ENCODE measurements around the gene NOTCH2NLA.
"Not testable (repeated sequence)": the region's sequence is repeated elsewhere in the genome, so short reads cannot be mapped to it uniquely, and the experiment has no call there.

- not testable (repeated sequence) for TF ChIP-seq POLR2A (IDR thresholded peaks at IDR 0.05; ENCODE audit: low read depth, low read length); CTCF (IDR thresholded peaks at IDR 0.05 in 2 of 3, conservative IDR thresholded peaks at IDR 0.05 in 1 of 3; ENCODE audit: control insufficient read depth in 2 of 3, extremely low read depth in 1 of 3, insufficient read depth in 1 of 3, low read depth in 3 of 3, low read length in 3 of 3); ZBTB11 (CRISPR knock-in tag; IDR thresholded peaks at IDR 0.05)
Observed at GRCh38 chr1:146254569-146255197, 25.9 kb upstream of the NOTCH2NLA start.

Measured in GM12878 (cell line).